GM12801 (cell line): ENCODE results near the gene SPEM1.

Experiments used
- TF ChIP-seq, protein P1 (sequence below): IDR thresholded peaks from one replicate; pipeline ENCODE4 v1.5.1; 2011; ENCODE audit warnings: control low read depth; ENCODE audit not compliant: insufficient read length; ENCODE audit errors: extremely low read depth

Gene SPEM1

GRCh38 chr17:7468804-7469389 lies 48.8 kb downstream of the SPEM1 start:
- TF ChIP-seq, protein P1, sequence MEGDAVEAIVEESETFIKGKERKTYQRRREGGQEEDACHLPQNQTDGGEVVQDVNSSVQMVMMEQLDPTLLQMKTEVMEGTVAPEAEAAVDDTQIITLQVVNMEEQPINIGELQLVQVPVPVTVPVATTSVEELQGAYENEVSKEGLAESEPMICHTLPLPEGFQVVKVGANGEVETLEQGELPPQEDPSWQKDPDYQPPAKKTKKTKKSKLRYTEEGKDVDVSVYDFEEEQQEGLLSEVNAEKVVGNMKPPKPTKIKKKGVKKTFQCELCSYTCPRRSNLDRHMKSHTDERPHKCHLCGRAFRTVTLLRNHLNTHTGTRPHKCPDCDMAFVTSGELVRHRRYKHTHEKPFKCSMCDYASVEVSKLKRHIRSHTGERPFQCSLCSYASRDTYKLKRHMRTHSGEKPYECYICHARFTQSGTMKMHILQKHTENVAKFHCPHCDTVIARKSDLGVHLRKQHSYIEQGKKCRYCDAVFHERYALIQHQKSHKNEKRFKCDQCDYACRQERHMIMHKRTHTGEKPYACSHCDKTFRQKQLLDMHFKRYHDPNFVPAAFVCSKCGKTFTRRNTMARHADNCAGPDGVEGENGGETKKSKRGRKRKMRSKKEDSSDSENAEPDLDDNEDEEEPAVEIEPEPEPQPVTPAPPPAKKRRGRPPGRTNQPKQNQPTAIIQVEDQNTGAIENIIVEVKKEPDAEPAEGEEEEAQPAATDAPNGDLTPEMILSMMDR: no peak
